Lung microvascular endothelial cell (primary cell): ENCODE results near the gene GNB5. TPM values are rescaled to one million over a fixed set of nuclear protein-coding genes. Genes with fewer than 3 reads are reported as not detected.

ENCODE experiments used
- DNase-seq, 2 donors: peaks; one replicate each; pipeline versions ENCODE4 v3.0.0 to v3.0.0-alpha.2; 2010; ENCODE audit warnings: low read depth in 2 of 2
- total RNA-seq: library from RNA; depleted of rRNA; stranded (reverse); fragments of >200 nt; gene quantifications from 2 replicates; pipeline ENCODE4 v1.2.1, GENCODE V29; 2014

Gene GNB5
- total RNA-seq, 1 donor from 2014 or later = 39.1 TPM

- no peak for DNase-seq
These were observed 123.7 kb downstream of the GNB5 start for GRCh38 chr15:52067545-52067926.

DNA sequence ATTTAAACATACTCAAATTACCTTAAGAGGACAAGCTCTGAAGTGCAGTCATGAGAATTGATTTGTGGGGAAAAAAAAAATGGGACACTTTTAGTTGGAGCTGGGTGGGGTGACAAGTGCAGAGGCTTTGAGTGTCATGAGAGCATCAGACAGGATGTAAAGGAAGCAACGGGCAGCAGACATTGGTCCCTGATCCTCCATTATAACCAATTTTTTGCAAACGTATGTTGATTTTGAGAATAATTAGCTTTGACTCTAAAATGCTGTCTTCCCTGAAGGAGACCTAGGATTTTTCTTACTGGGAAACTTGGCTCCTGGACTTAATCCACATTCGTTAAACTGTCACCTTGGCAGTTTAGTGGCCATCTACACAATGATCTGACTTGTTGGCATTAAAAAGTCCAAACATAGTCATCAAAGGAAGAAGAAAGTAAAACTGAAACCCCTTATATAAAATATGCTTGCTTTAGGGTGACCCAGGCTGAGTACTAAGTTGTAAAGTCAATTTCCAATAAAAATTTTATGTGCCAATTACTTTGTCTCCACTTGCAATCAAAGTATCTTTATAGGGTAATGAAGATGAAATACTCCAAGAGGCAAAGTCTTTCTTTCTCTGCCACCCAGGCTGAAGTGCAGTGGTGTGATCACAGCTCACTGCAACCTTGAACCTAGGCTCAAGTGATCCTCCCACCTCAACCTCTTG lies 124.2 kb downstream of the GNB5 start:
- DNase-seq = no peak

Other genes with a start within 250 kb of the GNB5 start
- 18.1 and 19.6 TPM in 2 replicates for gene LEO1, start 219.6 kb downstream of the GNB5 start, total RNA-seq
- 24.6 and 25.9 TPM in 2 replicates for gene MAPK6, start 172.2 kb downstream of the GNB5 start, total RNA-seq
- 0.65 and 2.0 TPM in 2 replicates for gene BCL2L10, start 78.6 kb downstream of the GNB5 start, total RNA-seq
- 7.4 and 8.5 TPM in 2 replicates for gene MYO5C, start 104.4 kb upstream of the GNB5 start, total RNA-seq